ENCODE data around the gene SLCO4A1. TPM values are rescaled to one million over a fixed set of nuclear protein-coding genes. Genes with fewer than 3 reads are reported as not detected.

The SLCO4A1 gene
- total and polyA plus RNA-seq, 9 of the 15 experiments (the other 6 are each of a cell fraction or from before 2014, with no cell fraction given), result 1.6 to 21.9 (median 12.8) TPM

GRCh38 chr20:62660240-62660615, 17.9 kb downstream of the SLCO4A1 start:
- peaks cover 39% of the 10 kb centered on the region; the same call in 1 of the 3 replicates for H3K36me3 ChIP-seq (ENCODE audit: control insufficient read depth, insufficient read depth, low read length)
- FAIRE-seq, result no peak
- ChIA-PET POLR2A (interaction anchor here (0.8 to 1.2 kb wide), 2 partner anchors 10 to 134 kb away, joined by 4 to 5 read pairs; no protein-coding TSS in a partner anchor), CTCF (ENCODE audit: low intra/inter-chr PET ratio) (no interaction called here)
- H3K27ac ChIP-seq (ENCODE audit: extremely low read depth, low read depth, low read length), result no peak overlapping the region
- intact Hi-C loops (cut with micrococcal nuclease) (no loop called here), in situ Hi-C loops (cut with MboI) (no loop called here)
- no TSS peak for BruUV-seq (replicated peaks)
- H2AFZ ChIP-seq (ENCODE audit: low read depth, low read length), result no peak overlapping the region
- H3K27me3 ChIP-seq (ENCODE audit: control insufficient read depth in 2 of 2, insufficient read depth in 2 of 2, low read length in 2 of 2), result no peaks in the 10 kb centered on the region
- no peak for DNase-seq (ENCODE audit: extremely low read depth in 1 of 4, low spot score in 3 of 4)
- no peaks in the 10 kb centered on the region; the same call in 1 of the 2 replicates for H4K20me1 ChIP-seq (replicated peaks; ENCODE audit: control insufficient read depth, insufficient read depth, low read length)
- no peak overlapping the region for H3K4me3 ChIP-seq
- no peak for ATAC-seq
- H3K9me3 ChIP-seq (replicated peaks; ENCODE audit: control insufficient read depth, insufficient read depth, low read depth, low read length), result no peaks in the 10 kb centered on the region
- H3K9me1 ChIP-seq (ENCODE audit: control insufficient read depth, insufficient read depth, low read length), result no peaks in the 10 kb centered on the region
- H3K4me2 ChIP-seq (ENCODE audit: insufficient read depth, low read length), result no peak overlapping the region
- H3K4me1 ChIP-seq (replicated peaks in 1 of 2; ENCODE audit: control insufficient read depth in 2 of 2, insufficient read depth in 2 of 2, low read length in 2 of 2), result peaks cover 0 to 49% of the 10 kb centered on the region in 2 experiments; a peak in 2 of 5 replicates
- H3K9ac ChIP-seq (ENCODE audit: insufficient read depth in 1 of 2, low read depth in 2 of 2, low read length in 2 of 2), result peak overlapping the region in 1 of 2 experiments; percentile 58; a peak in 2 of 4 replicates
- WGBS (ENCODE audit: insufficient coverage, low coverage, missing lambda C conversion rate), result 90% methylated on average over 15 of the region's 15 CpGs
- no peaks in the 10 kb centered on the region for H3K79me2 ChIP-seq (ENCODE audit: control insufficient read depth, insufficient read depth, low read length)
- TF ChIP-seq ZBTB2 (IDR thresholded peaks at IDR 0.05) (no peak), E2F3 (CRISPR knock-in tag; IDR thresholded peaks at IDR 0.05) (no peak), CHD7 (IDR thresholded peaks at IDR 0.05; ENCODE audit: low read depth, low read length) (no peak), ZNF764 (CRISPR knock-in tag; IDR thresholded peaks at IDR 0.05; ENCODE audit: low read depth) (no peak), MBD2 (IDR thresholded peaks at IDR 0.05; ENCODE audit: borderline replicate concordance, low read depth) (no peak), NFIC (IDR thresholded peaks at IDR 0.05) (no peak), NEUROD1 (IDR thresholded peaks at IDR 0.05; ENCODE audit: borderline replicate concordance, low read depth, low read length, partially characterized antibody) (no peak)

Data from K562 (cell line).